HG02973 (cell line): ENCODE data around the gene HCFC2.
"Not testable (repeated sequence)": the region's sequence is repeated elsewhere in the genome, so short reads cannot be mapped to it uniquely, and the experiment has no call there.

Source experiments
- ATAC-seq: cut with Tn5 transposase; IDR thresholded peaks from one replicate; pipeline ENCODE4 v1.9.1; 2021; ENCODE audit warnings: moderate library complexity; ENCODE audit not compliant: unreplicated experiment

Gene HCFC2

GRCh38 chr12:104114834-104115586, 50.7 kb downstream of the HCFC2 start:
- ATAC-seq, result not testable (repeated sequence)

GRCh38 chr12:104115587-104115975, 51.2 kb downstream of the HCFC2 start:
- no peak for ATAC-seq

DNA sequence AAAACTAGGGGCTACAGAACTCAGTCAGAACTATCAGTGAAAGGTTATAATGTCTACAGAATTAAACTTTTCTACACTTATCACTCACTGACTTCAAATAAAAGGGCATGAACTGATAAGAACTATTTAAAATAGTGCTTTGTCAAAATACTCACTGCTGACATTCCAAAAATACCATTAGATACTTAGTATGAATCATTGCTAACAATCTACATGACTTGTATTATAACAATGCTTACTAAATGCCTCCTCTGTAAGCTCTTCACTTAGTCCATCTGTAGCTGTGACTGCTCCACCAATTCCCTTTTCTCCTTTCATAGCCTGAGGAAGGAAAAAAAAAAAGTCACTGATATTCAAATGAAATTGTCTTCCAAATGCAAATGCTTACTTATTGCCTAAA, 56.7 kb downstream of the HCFC2 start:
- no peak for ATAC-seq

DNA sequence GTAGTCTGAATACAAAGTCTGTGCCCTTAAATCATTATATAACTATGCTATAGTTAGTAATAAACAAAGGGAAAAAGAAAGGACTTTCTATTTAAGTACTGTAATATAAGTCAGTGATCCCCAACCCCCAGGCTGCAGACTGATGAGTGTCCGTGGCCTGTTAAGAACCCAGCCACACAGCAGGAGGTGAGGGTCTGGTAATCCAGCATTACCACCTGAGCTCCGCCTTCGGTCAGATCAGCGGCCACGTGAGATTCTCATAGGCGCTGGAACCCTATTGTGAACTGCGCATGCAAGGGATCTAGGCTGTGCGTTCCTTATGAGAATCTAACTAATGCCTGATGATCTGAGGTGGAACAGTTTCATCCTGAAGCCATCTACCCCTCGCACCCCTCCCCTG, 58.0 kb downstream of the HCFC2 start:
- ATAC-seq, result no peak

GRCh38 chr12:104126548-104126947, 62.2 kb downstream of the HCFC2 start:
- ATAC-seq, result no peak

GRCh38 chr12:104130760-104131159, 66.4 kb downstream of the HCFC2 start:
- ATAC-seq, result no peak

GRCh38 chr12:104131609-104132008, 67.3 kb downstream of the HCFC2 start:
- no peak for ATAC-seq

GRCh38 chr12:104132351-104132956, 68.1 kb downstream of the HCFC2 start:
- no peak for ATAC-seq

- no peak for ATAC-seq
These were observed 69.0 kb downstream of the HCFC2 start for GRCh38 chr12:104133321-104133720.

GRCh38 chr12:104133866-104134265, 69.5 kb downstream of the HCFC2 start:
- ATAC-seq, result no peak

DNA sequence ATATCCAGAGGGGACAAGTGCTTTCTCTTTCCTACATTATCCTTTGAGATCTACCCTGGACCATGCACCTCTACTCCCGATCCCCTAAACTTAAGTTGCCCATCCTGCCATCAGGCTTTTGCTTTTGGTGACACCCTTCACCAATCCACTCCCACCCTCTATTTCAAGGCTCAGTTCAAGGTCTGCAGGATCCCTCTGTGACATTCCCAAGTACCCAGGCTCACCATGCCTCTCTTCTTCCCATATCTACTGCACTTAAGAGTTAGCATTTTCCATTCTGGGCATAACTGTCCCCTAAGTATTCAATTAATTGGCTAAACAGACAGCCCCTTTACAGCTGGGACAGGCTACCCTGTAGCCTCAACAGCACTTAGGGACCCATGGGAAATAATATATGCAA, 70.6 kb downstream of the HCFC2 start:
- ATAC-seq, result no peak

DNA sequence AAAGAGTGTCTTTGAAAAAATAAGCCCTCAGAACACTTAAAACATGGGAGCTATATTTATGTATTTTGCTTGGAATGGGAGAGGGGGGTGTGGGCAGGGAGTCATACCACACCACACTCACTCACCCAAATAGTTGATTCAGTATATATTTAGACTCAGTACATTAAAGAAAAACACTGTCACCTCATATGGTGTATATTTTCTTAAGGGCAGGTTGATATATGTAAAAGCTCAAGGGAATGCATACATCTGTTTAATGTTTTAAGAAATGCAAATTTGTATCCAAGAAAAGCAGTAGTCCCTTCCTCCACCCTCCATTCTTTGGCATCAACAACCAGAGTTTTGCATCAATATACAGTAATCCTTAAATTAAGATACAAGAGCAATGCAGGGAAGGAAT, 72.2 kb downstream of the HCFC2 start:
- no peak for ATAC-seq

- peak; percentile 23 for ATAC-seq
These were observed 72.9 kb downstream of the HCFC2 start for GRCh38 chr12:104137001-104137901.

DNA sequence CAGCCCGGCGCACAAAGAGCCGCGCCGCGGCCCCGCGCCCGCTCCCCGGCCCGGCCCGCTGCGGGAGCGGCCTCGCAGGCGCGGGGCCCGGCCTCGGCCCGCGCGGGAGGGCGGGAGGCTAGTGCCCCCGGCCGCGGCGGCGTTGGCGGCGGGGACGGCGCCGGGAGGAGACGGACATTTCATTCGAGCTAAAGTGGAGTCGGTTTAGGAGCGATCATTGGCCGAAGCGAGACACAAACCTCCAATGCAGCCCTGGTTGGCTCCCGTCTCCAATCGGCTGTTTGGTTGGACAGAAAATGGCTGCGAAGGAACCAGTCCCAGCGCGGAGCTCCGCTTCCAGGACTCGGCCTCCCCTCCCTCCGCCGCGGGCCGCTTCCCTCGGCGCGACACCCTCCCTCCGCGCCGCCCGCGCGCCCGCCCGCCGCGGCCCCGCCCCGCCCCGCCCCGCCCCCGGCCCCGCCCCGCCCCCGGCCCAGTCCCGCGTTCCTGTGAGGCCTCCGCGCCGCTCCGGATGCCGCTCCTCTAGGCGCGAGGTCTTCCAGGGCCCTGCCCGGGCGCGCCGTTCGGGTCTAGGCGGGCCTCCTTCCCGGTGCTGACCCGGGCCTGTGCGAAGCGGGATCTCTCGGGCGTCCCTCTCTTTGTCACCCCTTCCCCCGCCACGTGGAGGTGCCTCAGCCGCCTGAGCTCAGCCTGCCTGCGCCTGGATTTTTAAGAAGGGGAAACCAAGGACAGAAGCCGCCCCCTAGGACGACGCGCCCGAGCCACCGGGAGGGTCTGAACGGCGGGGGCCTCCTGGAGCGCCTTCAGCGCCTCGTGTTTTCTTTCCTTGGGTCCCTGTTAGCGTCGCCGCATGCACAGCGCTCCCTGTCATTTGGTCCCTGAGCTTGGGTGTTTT, 73.8 kb downstream of the HCFC2 start, which contains the start of gene NFYB:
Gene NFYB, minus strand, starts transcription at position 309 of the 895 bp plus-strand sequence. CDS start 2,757 bp downstream, outside the sequence.
- peak; percentile 91 for ATAC-seq

DNA sequence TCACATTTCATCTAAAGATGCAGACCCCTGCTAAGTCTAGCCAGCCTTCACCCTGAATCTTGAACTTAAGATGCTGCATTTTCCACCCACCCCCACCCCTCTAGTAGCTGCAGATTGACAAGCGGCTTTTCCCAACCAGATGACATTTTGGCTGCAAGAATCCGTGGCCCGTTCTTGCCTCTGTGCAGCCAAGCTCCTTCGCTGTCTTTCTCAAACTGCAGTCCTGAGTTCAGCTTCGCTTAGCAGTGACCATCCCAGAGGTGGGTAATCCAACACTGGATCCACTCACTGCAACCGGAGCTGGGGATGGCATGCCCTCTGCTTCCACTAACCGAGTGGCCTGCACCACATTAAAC, 74.4 kb downstream of the HCFC2 start:
- no peak for ATAC-seq

DNA sequence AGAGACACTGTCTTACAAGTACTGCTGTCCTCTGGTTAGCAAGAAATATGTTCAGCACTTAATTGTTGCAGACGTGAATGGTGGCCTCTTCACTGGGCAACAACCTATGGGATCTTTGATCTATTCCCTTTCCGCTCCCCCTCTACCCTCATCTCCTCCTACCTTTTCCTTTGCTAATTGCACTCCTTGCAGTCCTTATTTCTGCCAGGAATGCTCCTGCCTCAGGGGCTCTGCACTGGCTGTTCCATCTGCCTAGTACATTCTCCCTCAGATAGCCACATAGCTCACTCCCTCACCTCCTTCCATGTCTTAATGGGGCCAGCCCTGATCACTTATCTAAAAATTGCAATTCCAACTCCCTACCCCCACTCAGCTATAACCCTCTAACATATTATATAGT, 78.2 kb downstream of the HCFC2 start:
- no peak for ATAC-seq

DNA sequence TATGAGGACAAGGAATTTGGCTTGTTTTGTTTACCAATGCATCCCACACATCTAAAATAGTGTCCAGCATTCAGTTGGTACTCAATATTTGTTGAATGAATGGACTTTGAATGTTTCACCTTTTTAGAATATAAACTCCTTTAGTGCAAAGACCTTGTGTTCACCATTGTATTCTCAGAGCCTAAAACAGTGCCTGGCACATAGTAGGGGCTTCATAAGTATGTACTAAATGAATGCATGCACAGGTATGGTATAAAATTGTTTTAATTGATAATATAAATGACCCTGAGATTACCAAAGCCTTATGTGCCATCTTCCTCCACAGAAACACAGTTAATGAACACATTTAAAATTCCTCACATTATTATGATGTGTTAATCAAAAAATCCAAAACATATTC, 78.7 kb downstream of the HCFC2 start:
- ATAC-seq, result no peak

- ATAC-seq, result no peak
These were observed 79.6 kb downstream of the HCFC2 start for GRCh38 chr12:104143918-104144317.

DNA sequence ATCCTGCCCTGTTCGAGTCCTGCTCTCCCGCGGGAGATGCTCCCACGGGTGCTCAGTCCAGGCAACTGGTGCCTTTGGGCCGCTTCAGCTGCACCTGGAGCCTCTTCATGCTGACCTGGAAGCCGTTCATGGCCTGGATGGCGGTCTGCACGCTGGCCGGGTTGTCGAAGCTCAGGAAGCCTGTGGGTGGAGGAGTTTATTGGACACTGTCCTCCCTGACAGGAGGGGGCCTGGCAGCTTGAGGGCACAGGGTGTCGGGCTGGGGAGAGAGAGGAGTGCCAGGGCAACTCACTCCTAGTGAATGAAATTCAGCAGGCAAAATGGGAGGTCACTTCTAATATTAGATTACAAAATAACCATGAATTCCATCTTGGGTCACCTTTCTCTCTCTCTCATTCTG, 83.0 kb downstream of the HCFC2 start:
- no peak for ATAC-seq

GRCh38 chr12:104150416-104150815, 86.1 kb downstream of the HCFC2 start:
- ATAC-seq, result no peak
